IPS DF 6.9 (cell line): ENCODE results near the gene OBSCN.
"Not testable (repeated sequence)": the region's sequence is repeated elsewhere in the genome, so short reads cannot be mapped to it uniquely, and the experiment has no call there.

Experiments used
- DNase-seq: peaks from one replicate; pipeline ENCODE4 v3.0.0-alpha.2; 2013; ENCODE audit warnings: low read depth, low spot score
- H3K27ac ChIP-seq: one replicate; pipeline ENCODE4 v1.5.1; 2013; ENCODE audit warnings: low read length, control low read depth
- H3K27me3 ChIP-seq: 2 replicates; pipeline ENCODE4 v1.6.1; 2013; ENCODE audit warnings: mild to moderate bottlenecking, low read length; ENCODE audit not compliant: control insufficient read depth, insufficient read depth
- H3K36me3 ChIP-seq: 2 replicates; pipeline ENCODE4 v1.6.1; 2013; ENCODE audit warnings: low read length; ENCODE audit not compliant: control insufficient read depth, insufficient read depth
- H3K4me1 ChIP-seq: 2 replicates; pipeline ENCODE4 v1.6.1; 2013; ENCODE audit warnings: low read length; ENCODE audit not compliant: control insufficient read depth, insufficient read depth
- H3K4me3 ChIP-seq: 2 replicates; pipeline ENCODE4 v1.5.1; 2013; ENCODE audit warnings: mild to moderate bottlenecking, low read length
- H3K9me3 ChIP-seq: 2 replicates; pipeline ENCODE4 v1.6.1; 2013; ENCODE audit warnings: low read length, inconsistent platforms; ENCODE audit not compliant: control insufficient read depth, insufficient read depth
- WGBS: extraction: QIAGEN DNeasy Blood & Tissue Kit; methylation state at CpG from one replicate; pipeline ENCODE4 v1.1.7; 2013; ENCODE audit warnings: mixed read lengths, missing lambda C conversion rate; ENCODE audit not compliant: insufficient read length, insufficient coverage; 5-methylcytosine and 5-hydroxymethylcytosine counted together

The OBSCN gene

GRCh38 chr1:228221097-228221496 lies 13.3 kb downstream of the OBSCN start:
- DNase-seq, H3K4me3 ChIP-seq, H3K9me3 ChIP-seq, H3K27me3 ChIP-seq, H3K4me1 ChIP-seq, H3K27ac ChIP-seq: not testable (repeated sequence)
- peaks cover 34% of the 10 kb centered on the region for H3K36me3 ChIP-seq
- WGBS, result no CpG with 5 or more reads among the region's 9 CpGs

GRCh38 chr1:228222548-228222947 lies 14.7 kb downstream of the OBSCN start:
- no peaks in the 10 kb centered on the region for H3K4me1 ChIP-seq
- no peak for DNase-seq
- H3K4me3 ChIP-seq, result no peak overlapping the region
- no CpG with 5 or more reads among the region's 11 CpGs for WGBS
- peaks cover 26% of the 10 kb centered on the region for H3K36me3 ChIP-seq
- no peaks in the 10 kb centered on the region for H3K27me3 ChIP-seq
- no peak overlapping the region for H3K27ac ChIP-seq
- no peaks in the 10 kb centered on the region for H3K9me3 ChIP-seq

GRCh38 chr1:228224198-228225164 lies 16.6 kb downstream of the OBSCN start:
- Histone ChIP-seq H3K27me3 (no peaks in the 10 kb centered on the region), H3K27ac (no peak overlapping the region), H3K9me3 (no peaks in the 10 kb centered on the region), H3K36me3 (peaks cover 18% of the 10 kb centered on the region), H3K4me1 (no peaks in the 10 kb centered on the region), H3K4me3 (no peak overlapping the region)
- no peak for DNase-seq
- no CpG with 5 or more reads among the region's 16 CpGs for WGBS

GRCh38 chr1:228225165-228225710 lies 17.4 kb downstream of the OBSCN start:
- H3K36me3 ChIP-seq, result peaks cover 12% of the 10 kb centered on the region
- H3K9me3 ChIP-seq, result no peaks in the 10 kb centered on the region
- no peak overlapping the region for H3K4me3 ChIP-seq
- H3K4me1 ChIP-seq, result no peaks in the 10 kb centered on the region
- H3K27me3 ChIP-seq, result no peaks in the 10 kb centered on the region
- H3K27ac ChIP-seq, result no peak overlapping the region
- no CpG with 5 or more reads among the region's 2 CpGs for WGBS
- no peak for DNase-seq

GRCh38 chr1:228225740-228226139 lies 17.9 kb downstream of the OBSCN start:
- Histone ChIP-seq H3K36me3 (peaks cover 8% of the 10 kb centered on the region; the same call in 1 of the 2 replicates), H3K27ac (no peak overlapping the region), H3K27me3 (no peaks in the 10 kb centered on the region), H3K4me3 (no peak overlapping the region), H3K9me3 (no peaks in the 10 kb centered on the region), H3K4me1 (no peaks in the 10 kb centered on the region)
- no peak for DNase-seq
- no CpG with 5 or more reads among the region's 2 CpGs for WGBS

GRCh38 chr1:228226141-228226874 lies 18.5 kb downstream of the OBSCN start:
- H3K4me1 ChIP-seq, result no peaks in the 10 kb centered on the region
- no peaks in the 10 kb centered on the region for H3K27me3 ChIP-seq
- no peak for DNase-seq
- H3K9me3 ChIP-seq, result no peaks in the 10 kb centered on the region
- H3K36me3 ChIP-seq, result peaks cover 8% of the 10 kb centered on the region; the same call in 1 of the 2 replicates
- no peak overlapping the region for H3K4me3 ChIP-seq
- WGBS, result no CpG with 5 or more reads among the region's 7 CpGs
- H3K27ac ChIP-seq, result no peak overlapping the region

- Histone ChIP-seq H3K27ac (no peak overlapping the region), H3K4me3 (no peak overlapping the region), H3K9me3 (no peaks in the 10 kb centered on the region), H3K4me1 (no peaks in the 10 kb centered on the region), H3K27me3 (no peaks in the 10 kb centered on the region), H3K36me3 (peaks cover 8% of the 10 kb centered on the region; the same call in 1 of the 2 replicates)
- no CpG with 5 or more reads among the region's 10 CpGs for WGBS
- DNase-seq, result no peak
Observed at GRCh38 chr1:228226956-228227791, 19.3 kb downstream of the OBSCN start.

GRCh38 chr1:228228147-228228546 lies 20.3 kb downstream of the OBSCN start:
- H3K9me3 ChIP-seq, DNase-seq, H3K36me3 ChIP-seq, H3K27ac ChIP-seq, H3K27me3 ChIP-seq, H3K4me3 ChIP-seq, H3K4me1 ChIP-seq: not testable (repeated sequence)
- no CpG with 5 or more reads among the region's 5 CpGs for WGBS

- Histone ChIP-seq H3K4me1 (no peaks in the 10 kb centered on the region), H3K9me3 (no peaks in the 10 kb centered on the region), H3K4me3 (no peak overlapping the region), H3K36me3 (peaks cover 8% of the 10 kb centered on the region; the same call in 1 of the 2 replicates), H3K27me3 (no peaks in the 10 kb centered on the region), H3K27ac (no peak overlapping the region)
- DNase-seq, result no peak
- WGBS, result no CpG with 5 or more reads among the region's 5 CpGs
Observed at GRCh38 chr1:228228601-228229074, 20.8 kb downstream of the OBSCN start.
